ENCODE data around the gene PPP1R13B.

DNA sequence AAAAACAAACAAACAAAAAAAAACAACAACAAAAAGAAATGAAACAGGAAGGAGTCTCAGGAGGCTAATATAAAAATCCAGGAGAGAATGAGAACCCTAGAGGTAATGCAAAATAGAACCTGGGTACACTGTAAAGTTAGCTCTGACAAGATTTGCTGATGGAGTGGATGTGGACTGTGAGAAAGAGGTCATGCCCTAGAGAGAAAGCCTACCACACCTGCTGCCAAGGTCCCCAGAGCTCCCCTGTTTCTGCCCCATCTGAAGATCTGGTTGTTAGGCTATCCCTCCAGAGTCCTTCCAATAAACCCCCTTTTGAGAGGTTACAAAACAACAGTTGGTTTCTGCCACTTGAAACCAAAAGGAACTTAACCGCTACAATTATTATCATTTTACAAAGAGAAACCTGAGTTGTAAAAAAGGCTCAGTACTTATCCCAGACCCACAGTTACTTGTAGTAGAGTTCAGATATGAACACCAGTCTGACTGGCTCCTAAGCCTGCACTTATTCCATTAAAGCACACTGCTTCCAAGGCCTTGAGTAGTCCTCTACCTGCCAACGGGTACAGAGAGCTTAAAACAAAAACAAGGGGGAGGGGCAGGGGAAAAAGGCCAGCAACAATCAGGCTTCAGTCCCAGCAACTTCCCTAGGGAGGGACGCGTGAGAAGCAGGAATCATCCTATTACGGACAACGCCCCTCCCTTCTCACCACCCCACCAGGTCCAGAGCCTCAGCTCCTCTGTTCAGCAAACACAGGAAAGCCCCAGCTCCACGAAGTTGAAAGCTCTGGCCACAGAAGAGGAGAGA lies 27.7 kb downstream of the PPP1R13B start:
- TF ChIP-seq CTCF (IDR thresholded peaks at IDR 0.05 in 4 of 5, conservative IDR thresholded peaks at IDR 0.05 in 1 of 5) (no peak), POLR2A (IDR thresholded peaks at IDR 0.05) (no peak)
